GM03348 (cell line): Measurements from ENCODE around the gene KDM1B.

Experiments
- DNase-seq: peaks from one replicate; pipeline ENCODE4 v3.0.0; 2012; ENCODE audit warnings: low spot score

Gene KDM1B

GRCh38 chr6:18235524-18235923, 80.3 kb downstream of the KDM1B start:
- DNase-seq = no peak

- no peak for DNase-seq
These were observed 81.9 kb downstream of the KDM1B start for GRCh38 chr6:18237167-18237566.

GRCh38 chr6:18240230-18240629, 85.0 kb downstream of the KDM1B start:
- no peak for DNase-seq

GRCh38 chr6:18241208-18242038, 86.2 kb downstream of the KDM1B start:
- no peak for DNase-seq

GRCh38 chr6:18242062-18242851, 87.0 kb downstream of the KDM1B start:
- DNase-seq = peak; percentile 54

GRCh38 chr6:18243302-18243893, 88.2 kb downstream of the KDM1B start:
- no peak for DNase-seq

- DNase-seq = no peak
These were observed 89.0 kb downstream of the KDM1B start for GRCh38 chr6:18244251-18244650.

- no peak for DNase-seq
These were observed 89.9 kb downstream of the KDM1B start for GRCh38 chr6:18245079-18245478.

GRCh38 chr6:18245642-18246041, 90.4 kb downstream of the KDM1B start:
- DNase-seq = no peak

GRCh38 chr6:18246205-18246604, 91.0 kb downstream of the KDM1B start:
- no peak for DNase-seq

GRCh38 chr6:18247002-18247401, 91.8 kb downstream of the KDM1B start:
- DNase-seq = no peak

- DNase-seq = no peak
These were observed 93.5 kb downstream of the KDM1B start for GRCh38 chr6:18248698-18249097.

GRCh38 chr6:18249271-18249670, 94.0 kb downstream of the KDM1B start:
- no peak for DNase-seq

- DNase-seq = no peak
These were observed 98.4 kb downstream of the KDM1B start for GRCh38 chr6:18253635-18254034.

- DNase-seq = no peak
These were observed 99.6 kb downstream of the KDM1B start for GRCh38 chr6:18254793-18255192.

- DNase-seq = no peak
These were observed 104.6 kb downstream of the KDM1B start for GRCh38 chr6:18259675-18260447.

GRCh38 chr6:18260448-18261106, 105.4 kb downstream of the KDM1B start:
- peak; percentile 19 for DNase-seq

- DNase-seq = no peak
These were observed 106.7 kb downstream of the KDM1B start for GRCh38 chr6:18261877-18262276.

GRCh38 chr6:18262702-18263417, 107.6 kb downstream of the KDM1B start:
- DNase-seq = no peak

GRCh38 chr6:18263418-18264218, 108.4 kb downstream of the KDM1B start:
- DNase-seq = no peak
